HG03558 (cell line): ENCODE results near the gene ZNF419.
A peak's percentile ranks its signal among the peaks of the same experiment; 100 is the strongest.

Experiments used
- ATAC-seq: cut with Tn5 transposase; IDR thresholded peaks from one replicate; pipeline ENCODE4 v1.9.1; 2021; ENCODE audit warnings: moderate number of reproducible peaks; ENCODE audit not compliant: unreplicated experiment; ENCODE audit errors: extremely low read depth

Gene ZNF419

DNA sequence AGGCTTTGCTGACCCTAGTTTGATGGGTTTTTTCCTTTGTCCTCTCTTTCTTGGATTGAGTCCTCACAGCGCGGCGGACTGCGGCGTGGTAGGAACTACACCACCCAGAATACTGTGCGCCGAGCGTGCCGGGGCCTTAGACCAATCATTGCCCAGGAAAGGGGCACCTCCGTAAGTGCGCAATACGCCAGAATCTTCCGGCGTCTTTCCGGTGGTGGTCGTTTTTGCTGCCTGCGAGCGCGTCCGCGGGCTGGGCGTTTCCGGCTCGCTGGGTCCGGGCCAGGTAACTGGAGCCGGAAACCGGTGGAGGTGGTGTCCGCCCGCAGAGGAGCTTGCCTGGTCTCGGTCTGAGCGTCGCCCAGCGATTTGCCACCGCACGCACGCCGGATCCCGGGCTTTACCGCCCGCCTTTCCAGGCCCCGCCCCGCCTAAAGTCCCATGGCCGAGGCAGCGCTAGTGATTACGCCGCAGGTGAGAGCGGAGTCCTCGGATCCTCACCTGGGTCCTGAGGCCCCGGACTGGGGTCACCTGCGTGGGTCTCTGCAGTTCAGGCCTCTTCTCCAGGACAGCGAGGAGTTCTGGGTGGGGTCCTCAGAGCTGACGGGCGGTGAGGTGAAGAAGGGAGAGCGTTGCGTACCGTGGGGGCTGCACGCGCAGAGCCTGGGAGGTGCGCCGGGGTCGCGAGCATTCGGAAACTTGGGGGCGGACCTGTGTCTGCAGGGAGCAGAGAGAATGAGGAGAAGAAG, 39.8 kb downstream of the ZNF419 start, which contains the start of gene ZNF549:
TSS of gene ZNF549 (plus strand) at position 221 of the 746 bp plus-strand sequence. CDS start at position 439, 218 bp downstream.
- ATAC-seq, result peak; percentile 93

DNA sequence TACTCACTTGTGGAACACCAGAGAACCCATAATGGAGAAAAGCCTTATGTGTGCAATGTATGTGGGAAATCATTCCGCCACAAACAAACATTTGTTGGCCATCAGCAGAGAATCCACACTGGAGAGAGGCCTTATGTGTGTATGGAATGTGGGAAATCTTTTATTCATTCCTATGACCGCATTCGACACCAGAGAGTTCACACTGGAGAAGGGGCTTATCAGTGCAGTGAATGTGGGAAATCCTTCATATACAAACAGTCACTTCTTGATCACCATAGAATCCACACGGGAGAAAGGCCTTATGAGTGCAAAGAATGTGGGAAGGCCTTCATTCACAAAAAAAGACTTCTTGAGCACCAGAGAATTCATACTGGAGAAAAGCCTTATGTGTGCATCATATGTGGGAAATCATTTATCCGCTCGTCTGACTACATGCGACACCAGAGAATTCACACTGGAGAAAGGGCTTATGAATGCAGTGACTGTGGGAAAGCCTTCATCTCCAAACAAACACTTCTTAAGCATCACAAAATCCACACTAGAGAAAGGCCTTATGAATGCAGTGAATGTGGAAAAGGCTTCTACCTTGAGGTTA, 50.5 kb downstream of the ZNF419 start:
- ATAC-seq, result no peak
